ENCODE data around the gene FSTL1.

GRCh38 chr3:120460862-120461261 is 10.1 kb upstream of the FSTL1 start:
- TF ChIP-seq CTCF (IDR thresholded peaks at IDR 0.05): no peak
- no peak for TF ChIP-seq ZFX (IDR thresholded peaks at IDR 0.05; ENCODE audit: borderline replicate concordance)

Data from 22Rv1 (cell line).